Astrocyte (in vitro differentiated cells and primary cell): ENCODE measurements around the gene AMPH.

Source experiments
- CTCF ChIP-seq: IDR thresholded peaks from 2 replicates; pipeline ENCODE4 v1.5.1; 2011; ENCODE audit warnings: low read depth, mild to moderate bottlenecking, inconsistent platforms, low read length, moderate library complexity; ENCODE audit not compliant: insufficient read depth
- EZH2 ChIP-seq: IDR thresholded peaks from 2 replicates; pipeline ENCODE4 v1.6.1; 2012; ENCODE audit warnings: mild to moderate bottlenecking, low read length, inconsistent platforms; ENCODE audit not compliant: insufficient read depth

- TF ChIP-seq CTCF (no peak), EZH2 (no peak)
Measured at GRCh38 chr7:38539477-38540081, 91.6 kb downstream of the AMPH start.
